ENCODE results near the gene ARHGAP19.

Gene ARHGAP19

GRCh38 chr10:97228130-97228774 lies 64.2 kb downstream of the ARHGAP19 start:
- POLR2A ChIA-PET = interaction anchor here (0.6 kb wide), 1 partner anchor 94 kb away, joined by 3 read pairs; no protein-coding TSS in a partner anchor

GRCh38 chr10:97226398-97226797 lies 66.0 kb downstream of the ARHGAP19 start:
- TF ChIP-seq HDGF (IDR thresholded peaks at IDR 0.05; ENCODE audit: borderline replicate concordance) (no peak), TARDBP (IDR thresholded peaks at IDR 0.05) (no peak), CTBP1 (IDR thresholded peaks at IDR 0.05; ENCODE audit: borderline replicate concordance) (no peak), ELF4 (IDR thresholded peaks at IDR 0.05) (no peak), SUZ12 (IDR thresholded peaks at IDR 0.05) (no peak)
- ChIA-PET POLR2A (no interaction called here), CTCF (interaction anchor here (1.2 to 1.3 kb wide), 2 partner anchors 9 to 238 kb away, joined by 3 to 4 read pairs; no protein-coding TSS in a partner anchor)
- no peak for DNase-seq (ENCODE audit: extremely low spot score)

More at GRCh38 chr10:97228130-97228774, 64.2 kb downstream of the ARHGAP19 start:
- no peak for DNase-seq (ENCODE audit: extremely low spot score)
- CTCF ChIA-PET = interaction anchor here (0.7 kb wide), 1 partner anchor 10 kb away, joined by 4 read pairs; no protein-coding TSS in a partner anchor
- TF ChIP-seq TARDBP (IDR thresholded peaks at IDR 0.05) (no peak), HDGF (IDR thresholded peaks at IDR 0.05; ENCODE audit: borderline replicate concordance) (no peak), ELF4 (IDR thresholded peaks at IDR 0.05) (no peak), PKNOX1 (IDR thresholded peaks at IDR 0.05) (no peak), SUZ12 (IDR thresholded peaks at IDR 0.05) (no peak), CTBP1 (IDR thresholded peaks at IDR 0.05; ENCODE audit: borderline replicate concordance) (no peak), NFRKB (IDR thresholded peaks at IDR 0.05) (no peak), LEF1 (IDR thresholded peaks at IDR 0.05; ENCODE audit: borderline replicate concordance) (no peak), L3MBTL2 (conservative IDR thresholded peaks at IDR 0.05) (no peak), FOXA1 (IDR thresholded peaks at IDR 0.05) (no peak), SP1 (IDR thresholded peaks at IDR 0.05) (no peak), ZNF384 (IDR thresholded peaks at IDR 0.05) (no peak)

- CTCF ChIA-PET = interaction anchor here (0.8 to 1.3 kb wide), 3 partner anchors 8 to 239 kb away, joined by 3 to 6 read pairs (median 3); no protein-coding TSS in a partner anchor
- DNase-seq (ENCODE audit: extremely low spot score) = no peak
- POLR2A ChIA-PET = no interaction called here
- TF ChIP-seq BHLHE40 (IDR thresholded peaks at IDR 0.05; ENCODE audit: borderline replicate concordance) (no peak), FOXK2 (IDR thresholded peaks at IDR 0.05) (no peak), ZNF384 (IDR thresholded peaks at IDR 0.05) (no peak), PKNOX1 (IDR thresholded peaks at IDR 0.05) (no peak), SUZ12 (IDR thresholded peaks at IDR 0.05) (no peak), FOXM1 (IDR thresholded peaks at IDR 0.05; ENCODE audit: borderline replicate concordance) (no peak), TARDBP (IDR thresholded peaks at IDR 0.05) (no peak), ELF4 (IDR thresholded peaks at IDR 0.05) (no peak), HDGF (IDR thresholded peaks at IDR 0.05; ENCODE audit: borderline replicate concordance) (no peak), CTBP1 (IDR thresholded peaks at IDR 0.05; ENCODE audit: borderline replicate concordance) (no peak), NFRKB (IDR thresholded peaks at IDR 0.05) (no peak), SP1 (IDR thresholded peaks at IDR 0.05) (no peak), ARNT (IDR thresholded peaks at IDR 0.05) (no peak), LEF1 (IDR thresholded peaks at IDR 0.05; ENCODE audit: borderline replicate concordance) (no peak), FOXA1 (IDR thresholded peaks at IDR 0.05) (no peak), L3MBTL2 (conservative IDR thresholded peaks at IDR 0.05) (no peak)
Measured at GRCh38 chr10:97224483-97225435, 67.7 kb downstream of the ARHGAP19 start.

- TF ChIP-seq HDGF (IDR thresholded peaks at IDR 0.05; ENCODE audit: borderline replicate concordance) (no peak), NFRKB (IDR thresholded peaks at IDR 0.05) (no peak)
- CTCF ChIA-PET = interaction anchor here (0.6 to 1.3 kb wide), 2 partner anchors 12 to 116 kb away, joined by 3 to 5 read pairs; no protein-coding TSS in a partner anchor
- POLR2A ChIA-PET = no interaction called here
- peak; percentile 27 for DNase-seq (ENCODE audit: extremely low spot score)
Measured at GRCh38 chr10:97222326-97222961, 70.0 kb downstream of the ARHGAP19 start.

GRCh38 chr10:97220355-97220754 lies 72.1 kb downstream of the ARHGAP19 start:
- TF ChIP-seq FOXA1 (IDR thresholded peaks at IDR 0.05) (no peak), FOXK2 (IDR thresholded peaks at IDR 0.05) (no peak), ELF4 (IDR thresholded peaks at IDR 0.05) (no peak), L3MBTL2 (conservative IDR thresholded peaks at IDR 0.05) (no peak), PKNOX1 (IDR thresholded peaks at IDR 0.05) (no peak), TARDBP (IDR thresholded peaks at IDR 0.05) (no peak)
- no peak for DNase-seq (ENCODE audit: extremely low spot score)
- CTCF ChIA-PET = interaction anchor here (1.6 kb wide), 1 partner anchor 148 kb away, joined by 9 read pairs; no protein-coding TSS in a partner anchor
- POLR2A ChIA-PET = no interaction called here
